OCI-LY1 (cell line): ENCODE results near the gene IDS.
"Not testable (repeated sequence)": the region's sequence is repeated elsewhere in the genome, so short reads cannot be mapped to it uniquely, and the experiment has no call there.

Source experiments
- H2AFZ ChIP-seq: fragments of 200-600 bp; sonication (generic), shearing (Covaris generic); 2 replicates; pipeline ENCODE4 v1.6.0; 2014; ENCODE audit warnings: antibody characterized with exemption, mild to moderate bottlenecking, low read length
- H3F3A ChIP-seq: fragments of 200-600 bp; sonication (generic), shearing (Covaris generic); 2 replicates; pipeline ENCODE4 v1.6.0; 2014; ENCODE audit warnings: mild to moderate bottlenecking, antibody characterized with exemption, low read length, moderate library complexity; ENCODE audit not compliant: insufficient read depth
- H3K27ac ChIP-seq: fragments of 200-600 bp; sonication (generic); 2 replicates; pipeline ENCODE4 v1.5.1; 2014; ENCODE audit warnings: low read length, mixed run types, mild to moderate bottlenecking, low read depth; ENCODE audit not compliant: poor library complexity, severe bottlenecking
- H3K27me3 ChIP-seq: fragments of 200-600 bp; sonication (generic); 2 replicates; pipeline ENCODE4 v1.6.0; 2014; ENCODE audit warnings: antibody characterized with exemption, mild to moderate bottlenecking, low read length, moderate library complexity; ENCODE audit not compliant: insufficient read depth
- H3K36me3 ChIP-seq: fragments of 200-600 bp; sonication (generic); 2 replicates; pipeline ENCODE4 v1.6.1; 2014; ENCODE audit warnings: mild to moderate bottlenecking, antibody characterized with exemption, low read length, moderate library complexity, mixed read lengths; ENCODE audit not compliant: insufficient read depth
- H3K4me1 ChIP-seq: fragments of 200-600 bp; sonication (generic); 2 replicates; pipeline ENCODE4 v1.5.1; 2014; ENCODE audit warnings: mild to moderate bottlenecking, low read length, moderate library complexity; ENCODE audit not compliant: insufficient read depth, severe bottlenecking
- H3K4me2 ChIP-seq: fragments of 200-600 bp; sonication (generic), shearing (Covaris generic); 2 replicates; pipeline ENCODE4 v1.6.1; 2014; ENCODE audit warnings: low read length
- H3K4me3 ChIP-seq: fragments of 200-600 bp; sonication (generic); 2 replicates; pipeline ENCODE4 v1.5.1; 2014; ENCODE audit warnings: low read length, low read depth, mild to moderate bottlenecking, mixed read lengths; ENCODE audit not compliant: poor library complexity, severe bottlenecking
- H3K79me2 ChIP-seq: fragments of 200-600 bp; shearing (Covaris generic); 2 replicates; pipeline ENCODE4 v1.6.1; 2016; ENCODE audit warnings: mixed run types, low read length, mixed read lengths; ENCODE audit not compliant: insufficient read depth
- H3K9ac ChIP-seq: fragments of 200-600 bp; sonication (generic), shearing (Covaris generic); 2 replicates; pipeline ENCODE4 v1.6.1; 2014; ENCODE audit warnings: mild to moderate bottlenecking, low read length, mixed read lengths
- H3K9me2 ChIP-seq: fragments of 200-600 bp; sonication (generic), shearing (Covaris generic); 2 replicates; pipeline ENCODE4 v1.6.1; 2014; ENCODE audit warnings: low read depth, mild to moderate bottlenecking, low read length, mixed read lengths
- H3K9me3 ChIP-seq: fragments of 200-600 bp; shearing (Covaris generic); 2 replicates; pipeline ENCODE4 v1.6.1; 2014; ENCODE audit warnings: low read length, mixed read lengths
- H4K20me1 ChIP-seq: fragments of 200-600 bp; sonication (generic), shearing (Covaris generic); 2 replicates; pipeline ENCODE4 v1.6.0; 2016; ENCODE audit warnings: mild to moderate bottlenecking, low read length; ENCODE audit not compliant: insufficient read depth
- EZH2 ChIP-seq: fragments of 200-600 bp; sonication (generic), shearing (Covaris generic); IDR thresholded peaks from 2 replicates; pipeline ENCODE4 v1.8.0; 2017; ENCODE audit warnings: borderline replicate concordance, mixed run types, mild to moderate bottlenecking, antibody characterized with exemption, low read length, moderate library complexity, mixed read lengths
- TF ChIP-seq, protein P1 (sequence below): fragments of 200-600 bp; sonication (generic), shearing (Covaris generic); IDR thresholded peaks from 2 replicates; pipeline ENCODE4 v1.5.1; 2017; ENCODE audit warnings: mild to moderate bottlenecking, antibody characterized with exemption, low read length, moderate library complexity, mixed read lengths

IDS gene

DNA sequence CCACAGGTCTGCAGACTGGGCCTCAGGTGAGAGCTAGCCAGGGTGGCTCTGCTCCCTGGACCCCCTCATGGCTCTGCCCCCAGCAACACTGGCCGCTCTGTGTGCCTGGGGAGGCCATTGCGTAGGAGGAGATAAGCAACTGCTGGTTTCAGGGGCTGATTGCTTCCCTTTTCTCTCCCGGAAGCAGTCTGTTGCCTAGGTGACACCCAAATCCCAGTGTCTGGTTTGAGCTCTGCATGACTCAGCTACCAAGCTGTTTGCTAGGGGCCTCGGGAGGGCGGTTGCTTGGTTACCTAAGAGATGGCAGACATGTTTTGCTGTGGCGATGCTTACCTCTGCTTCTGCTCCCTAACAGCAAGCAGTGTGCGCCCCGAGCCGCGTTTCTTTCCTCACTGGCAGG is 20.3 kb upstream of the IDS start:
- peak overlapping the region; percentile 51 for H3K27ac ChIP-seq
- H3K36me3 ChIP-seq, H3K79me2 ChIP-seq, H2AFZ ChIP-seq, H3K27me3 ChIP-seq, H3K4me3 ChIP-seq, H3K9ac ChIP-seq, H3F3A ChIP-seq, H4K20me1 ChIP-seq, H3K9me2 ChIP-seq, H3K9me3 ChIP-seq: not testable (repeated sequence)
- peak overlapping the region; percentile 23; the same call in 1 of the 2 replicates for H3K4me2 ChIP-seq
- H3K4me1 ChIP-seq: peaks cover 16% of the 10 kb centered on the region

DNA sequence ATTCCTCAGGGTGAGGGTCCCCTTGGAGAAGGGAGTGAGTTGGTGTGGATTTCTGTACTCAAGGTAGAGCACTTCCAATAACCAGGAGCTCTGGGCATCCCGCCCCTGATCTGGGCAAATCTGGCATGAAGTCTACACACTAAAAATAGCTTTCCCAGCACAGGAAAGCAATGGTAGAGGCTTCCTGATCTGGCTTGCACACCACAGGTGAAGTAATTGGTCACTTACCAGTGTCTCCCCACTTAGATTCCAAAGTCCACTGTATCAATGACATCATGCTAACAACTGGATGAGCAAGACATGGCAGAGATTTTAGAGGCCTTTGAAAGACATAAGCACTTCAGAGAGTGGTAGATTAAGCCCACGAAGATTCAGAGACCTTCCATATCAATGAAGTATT is 17.8 kb upstream of the IDS start:
- H3K4me3 ChIP-seq: no peak overlapping the region
- no peaks in the 10 kb centered on the region for H3K36me3 ChIP-seq
- no peak overlapping the region for H2AFZ ChIP-seq
- no peak overlapping the region for H3K27ac ChIP-seq
- TF ChIP-seq EZH2: no peak
- H3K9ac ChIP-seq: no peak overlapping the region
- no peaks in the 10 kb centered on the region for H3K27me3 ChIP-seq
- H3K9me3 ChIP-seq: no peaks in the 10 kb centered on the region
- H3K4me1 ChIP-seq: peaks cover 16% of the 10 kb centered on the region
- no peak overlapping the region for H3K4me2 ChIP-seq
- H3K9me2 ChIP-seq: no peaks in the 10 kb centered on the region
- no peaks in the 10 kb centered on the region for H4K20me1 ChIP-seq
- H3F3A ChIP-seq: no peaks in the 10 kb centered on the region
- no peaks in the 10 kb centered on the region for H3K79me2 ChIP-seq

DNA sequence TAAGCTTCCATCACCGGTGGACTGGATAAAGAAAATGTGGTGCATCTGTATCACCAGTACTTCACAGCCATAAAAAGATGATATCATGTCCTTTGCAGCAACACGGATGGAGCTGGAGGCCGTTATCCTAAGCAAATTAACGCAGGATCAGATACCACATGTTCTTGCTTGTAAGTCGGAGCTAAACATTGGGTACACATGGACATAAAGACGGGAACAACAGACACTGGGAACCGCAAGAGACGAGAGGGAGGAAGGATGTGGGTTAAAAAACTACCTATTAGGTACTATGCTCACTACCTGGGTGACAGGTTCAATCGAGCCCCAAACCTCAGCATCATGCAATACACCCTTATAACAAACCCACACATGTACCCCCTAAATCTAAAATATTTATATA is 16.3 kb upstream of the IDS start:
- Histone ChIP-seq H3K9me3 (no peaks in the 10 kb centered on the region), H4K20me1 (no peaks in the 10 kb centered on the region), H3K9ac (no peak overlapping the region), H2AFZ (no peak overlapping the region), H3K4me3 (no peak overlapping the region), H3F3A (no peaks in the 10 kb centered on the region), H3K36me3 (no peaks in the 10 kb centered on the region), H3K9me2 (no peaks in the 10 kb centered on the region), H3K27me3 (no peaks in the 10 kb centered on the region), H3K27ac (no peak overlapping the region), H3K79me2 (no peaks in the 10 kb centered on the region), H3K4me1 (peaks cover 15% of the 10 kb centered on the region), H3K4me2 (no peak overlapping the region)
- TF ChIP-seq EZH2: no peak

DNA sequence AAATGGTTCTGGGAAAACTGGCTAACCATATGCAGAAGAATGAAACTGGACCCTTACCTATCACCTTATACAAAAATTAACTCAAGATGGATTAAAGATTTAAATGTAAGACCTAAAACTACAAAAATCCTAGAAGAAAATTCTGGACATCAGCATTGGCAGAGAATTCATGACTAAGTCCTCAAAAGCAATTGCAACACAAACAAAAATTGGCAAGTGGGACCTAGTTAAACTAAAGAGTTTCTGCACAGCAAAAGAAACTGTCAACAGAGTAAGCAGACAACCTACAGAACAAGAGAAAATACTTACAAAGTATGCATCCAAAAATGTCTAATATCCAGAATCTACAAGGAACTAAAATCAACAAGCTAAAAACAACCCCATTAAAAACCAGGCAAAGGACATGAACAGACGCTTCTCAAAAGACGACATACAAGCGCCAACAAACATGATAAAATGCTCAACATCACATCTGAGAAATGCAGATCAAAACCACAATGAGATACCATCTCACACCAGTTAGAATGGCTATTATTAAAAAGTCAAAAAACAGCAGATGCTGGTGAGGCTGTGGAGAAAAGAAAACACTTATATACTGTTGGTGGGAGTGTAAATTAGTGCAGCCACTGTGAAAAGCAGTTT is 15.7 kb upstream of the IDS start:
- not testable (repeated sequence) for H3K4me2 ChIP-seq, H3K9me2 ChIP-seq, H3K36me3 ChIP-seq, H3F3A ChIP-seq, H3K4me1 ChIP-seq, H3K27ac ChIP-seq, H3K4me3 ChIP-seq, H3K79me2 ChIP-seq, H4K20me1 ChIP-seq, H3K27me3 ChIP-seq, H2AFZ ChIP-seq, H3K9ac ChIP-seq, H3K9me3 ChIP-seq

DNA sequence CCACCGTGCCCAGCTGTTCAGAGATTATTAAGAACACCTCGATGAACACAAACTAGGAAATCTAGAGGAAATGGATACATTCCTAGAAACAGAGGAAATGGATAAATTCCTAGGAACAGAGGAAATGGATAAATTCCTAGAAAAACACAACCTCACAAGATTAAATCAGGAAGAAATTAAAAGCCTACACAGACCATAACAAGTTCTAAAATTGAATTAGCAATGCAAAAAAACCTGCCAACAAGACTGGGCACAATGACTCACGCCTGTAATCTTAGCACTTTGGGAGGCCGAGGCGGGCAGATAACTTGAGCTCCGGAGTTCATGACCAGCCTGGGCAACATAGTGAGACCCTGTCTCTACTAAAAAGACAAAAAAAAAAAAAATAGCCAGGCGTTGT is 13.1 kb upstream of the IDS start:
- H3K9me3 ChIP-seq: no peaks in the 10 kb centered on the region
- no peaks in the 10 kb centered on the region for H3K4me1 ChIP-seq
- H3K79me2 ChIP-seq: no peaks in the 10 kb centered on the region
- TF ChIP-seq, protein P1, sequence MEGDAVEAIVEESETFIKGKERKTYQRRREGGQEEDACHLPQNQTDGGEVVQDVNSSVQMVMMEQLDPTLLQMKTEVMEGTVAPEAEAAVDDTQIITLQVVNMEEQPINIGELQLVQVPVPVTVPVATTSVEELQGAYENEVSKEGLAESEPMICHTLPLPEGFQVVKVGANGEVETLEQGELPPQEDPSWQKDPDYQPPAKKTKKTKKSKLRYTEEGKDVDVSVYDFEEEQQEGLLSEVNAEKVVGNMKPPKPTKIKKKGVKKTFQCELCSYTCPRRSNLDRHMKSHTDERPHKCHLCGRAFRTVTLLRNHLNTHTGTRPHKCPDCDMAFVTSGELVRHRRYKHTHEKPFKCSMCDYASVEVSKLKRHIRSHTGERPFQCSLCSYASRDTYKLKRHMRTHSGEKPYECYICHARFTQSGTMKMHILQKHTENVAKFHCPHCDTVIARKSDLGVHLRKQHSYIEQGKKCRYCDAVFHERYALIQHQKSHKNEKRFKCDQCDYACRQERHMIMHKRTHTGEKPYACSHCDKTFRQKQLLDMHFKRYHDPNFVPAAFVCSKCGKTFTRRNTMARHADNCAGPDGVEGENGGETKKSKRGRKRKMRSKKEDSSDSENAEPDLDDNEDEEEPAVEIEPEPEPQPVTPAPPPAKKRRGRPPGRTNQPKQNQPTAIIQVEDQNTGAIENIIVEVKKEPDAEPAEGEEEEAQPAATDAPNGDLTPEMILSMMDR: no peak
- TF ChIP-seq EZH2: no peak
- no peak overlapping the region for H3K9ac ChIP-seq
- H3K9me2 ChIP-seq: no peaks in the 10 kb centered on the region
- H4K20me1 ChIP-seq: no peaks in the 10 kb centered on the region
- H3K4me3 ChIP-seq: no peak overlapping the region
- H3K36me3 ChIP-seq: no peaks in the 10 kb centered on the region
- H3K4me2 ChIP-seq: no peak overlapping the region
- H3K27me3 ChIP-seq: no peaks in the 10 kb centered on the region
- no peaks in the 10 kb centered on the region for H3F3A ChIP-seq
- no peak overlapping the region for H2AFZ ChIP-seq
- H3K27ac ChIP-seq: no peak overlapping the region
